NCI-H446 (cell line): ENCODE measurements around the gene HHIP.

ENCODE experiments used
- DNase-seq, 2 experiments: peaks; one replicate each; lab custom pipeline; 2025; lab: John Stamatoyannopoulos, UW

The HHIP gene

DNA sequence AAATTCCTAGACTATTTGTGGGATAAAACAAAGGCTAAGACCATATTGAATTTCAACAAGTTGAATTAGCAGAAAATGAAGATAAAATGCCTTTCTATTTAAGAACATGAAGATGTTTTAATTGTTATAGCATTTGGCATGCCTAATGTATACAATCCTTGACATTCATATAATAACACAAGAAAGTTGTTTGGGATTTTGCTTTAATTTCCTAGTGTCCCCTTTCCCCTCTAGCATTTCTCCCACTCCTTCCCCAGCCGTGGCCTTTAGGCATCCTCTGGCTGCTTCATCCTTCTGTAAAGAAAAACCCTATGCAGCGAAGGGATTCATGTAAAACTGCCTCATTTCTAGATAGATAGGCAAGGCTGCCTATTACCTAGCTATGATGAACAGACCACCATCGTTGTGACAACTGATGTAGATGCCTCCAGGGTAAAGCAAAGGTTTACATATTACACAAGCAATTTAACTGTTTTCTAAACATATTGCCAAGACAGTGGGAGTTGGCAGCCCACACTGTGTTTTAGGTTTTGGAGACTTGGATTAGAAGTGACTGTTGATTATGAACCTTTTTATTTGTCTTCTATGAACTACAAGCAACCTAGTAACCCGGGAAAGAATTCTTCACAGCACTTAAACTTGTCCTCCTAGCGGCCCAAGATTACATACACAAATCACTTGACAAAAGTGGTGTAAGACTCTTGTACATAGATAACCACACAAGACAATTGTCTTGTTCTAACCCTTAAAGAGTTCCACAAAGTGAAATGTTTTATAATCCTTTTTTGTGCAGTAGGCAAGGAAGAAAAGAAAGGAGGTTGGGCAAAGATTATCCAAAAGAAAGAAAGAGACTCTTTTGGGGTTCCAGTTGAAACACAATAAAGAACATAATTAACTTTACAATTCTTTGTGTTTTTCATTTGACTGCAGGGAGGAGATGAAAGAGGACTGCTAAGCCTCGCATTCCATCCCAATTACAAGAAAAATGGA, 59.9 kb downstream of the HHIP start:
- DNase-seq: no peak

DNA sequence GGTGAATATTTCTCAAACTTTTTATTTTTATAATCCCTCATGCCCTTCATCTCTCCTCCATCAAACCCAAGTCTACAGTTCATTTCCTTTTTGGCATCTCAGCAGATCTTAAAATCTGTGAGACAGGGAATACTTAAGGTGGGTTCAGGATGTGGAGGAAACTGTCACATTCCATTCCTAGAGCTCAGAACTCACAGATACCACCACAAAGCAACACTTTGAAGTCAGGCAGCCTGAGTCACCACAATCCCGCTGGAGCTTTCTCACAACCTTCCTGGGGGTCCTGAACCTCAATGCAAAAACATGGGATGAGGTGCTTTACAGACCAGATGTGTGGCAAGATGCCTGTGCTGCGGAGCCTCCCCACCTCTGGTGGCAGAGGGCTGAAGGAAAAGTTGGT, 63.2 kb downstream of the HHIP start:
- no peak for DNase-seq

- no peak for DNase-seq
Measured at GRCh38 chr4:144709793-144710525, 64.0 kb downstream of the HHIP start.

DNA sequence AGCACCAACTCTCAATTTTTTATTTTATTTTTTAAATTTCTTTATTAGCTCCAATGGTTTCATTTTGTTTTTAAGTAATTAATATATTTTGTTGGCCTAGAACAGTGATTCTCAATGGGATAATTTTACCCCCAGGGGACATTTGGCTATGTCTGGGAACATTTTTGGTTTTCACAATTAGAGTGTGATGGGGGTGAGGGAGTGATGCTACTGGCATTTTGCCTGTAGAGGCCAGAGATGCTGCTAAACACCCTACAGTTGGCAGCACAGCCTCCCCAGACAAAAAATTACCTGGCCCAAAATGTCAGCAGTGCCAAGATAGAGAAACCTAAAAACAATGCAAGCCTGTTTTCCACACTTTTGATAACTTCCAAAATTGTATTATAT, 64.6 kb downstream of the HHIP start:
- DNase-seq: no peak

GRCh38 chr4:144711700-144712456, 65.9 kb downstream of the HHIP start:
- DNase-seq: no peak

GRCh38 chr4:144712775-144713174, 66.8 kb downstream of the HHIP start:
- DNase-seq: no peak

DNA sequence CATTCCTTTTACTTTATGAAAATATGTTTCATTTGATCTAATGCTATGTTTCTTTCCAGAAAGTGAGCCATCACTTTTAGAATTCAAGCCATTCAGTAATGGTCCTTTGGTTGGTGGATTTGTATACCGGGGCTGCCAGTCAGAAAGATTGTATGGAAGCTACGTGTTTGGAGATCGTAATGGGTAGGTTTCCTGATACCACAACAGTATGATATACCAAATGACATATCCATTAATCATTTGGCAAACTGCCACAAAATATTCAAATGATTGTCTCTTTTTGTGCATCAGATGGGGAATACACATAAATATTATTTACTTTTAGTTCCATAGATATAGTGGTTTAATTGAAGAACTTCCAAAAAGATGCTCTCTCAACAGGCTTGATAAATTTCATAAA, 68.2 kb downstream of the HHIP start:
- no peak for DNase-seq

DNA sequence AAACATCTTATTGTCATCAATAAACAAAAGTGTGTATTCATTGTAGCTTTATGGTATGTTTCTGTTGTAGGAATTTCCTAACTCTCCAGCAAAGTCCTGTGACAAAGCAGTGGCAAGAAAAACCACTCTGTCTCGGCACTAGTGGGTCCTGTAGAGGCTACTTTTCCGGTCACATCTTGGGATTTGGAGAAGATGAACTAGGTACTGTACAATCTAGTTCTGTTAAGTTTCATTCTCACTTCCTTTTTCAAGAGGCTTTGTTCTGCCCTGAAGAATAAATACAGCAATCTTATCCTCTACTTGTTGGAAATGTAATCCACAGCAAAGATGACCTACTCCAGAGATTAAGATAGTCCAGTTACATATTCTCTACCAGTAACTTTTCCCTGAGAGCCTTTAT, 69.3 kb downstream of the HHIP start:
- no peak for DNase-seq

GRCh38 chr4:144716778-144717177, 70.8 kb downstream of the HHIP start:
- no peak for DNase-seq

DNA sequence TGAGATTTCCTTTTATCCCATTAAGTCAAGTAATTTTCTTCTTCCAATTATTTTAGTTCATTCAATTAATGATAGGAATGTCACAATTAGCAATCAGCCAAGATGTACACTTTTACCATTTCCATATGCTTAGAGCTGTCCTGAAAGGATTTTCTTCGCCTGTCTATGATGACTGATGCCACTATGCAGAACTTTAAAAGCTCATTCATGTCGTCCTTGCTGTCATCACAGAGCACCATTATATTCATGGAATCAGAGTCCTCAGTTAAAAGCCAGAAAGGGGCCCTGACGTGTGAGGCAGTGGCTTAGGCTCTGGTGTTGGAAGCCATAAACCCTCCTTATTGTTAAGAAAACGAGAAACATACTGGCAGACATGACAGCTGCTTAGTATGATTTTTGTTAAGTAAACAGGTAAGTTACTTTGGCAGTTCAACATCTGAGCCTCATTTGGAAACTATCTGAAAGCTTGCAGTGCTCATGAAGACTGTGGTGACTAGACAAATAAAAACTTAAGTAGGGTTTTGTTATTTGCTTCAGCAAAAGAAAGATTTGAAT, 73.1 kb downstream of the HHIP start:
- DNase-seq: no peak

GRCh38 chr4:144720491-144720890, 74.5 kb downstream of the HHIP start:
- no peak for DNase-seq

DNA sequence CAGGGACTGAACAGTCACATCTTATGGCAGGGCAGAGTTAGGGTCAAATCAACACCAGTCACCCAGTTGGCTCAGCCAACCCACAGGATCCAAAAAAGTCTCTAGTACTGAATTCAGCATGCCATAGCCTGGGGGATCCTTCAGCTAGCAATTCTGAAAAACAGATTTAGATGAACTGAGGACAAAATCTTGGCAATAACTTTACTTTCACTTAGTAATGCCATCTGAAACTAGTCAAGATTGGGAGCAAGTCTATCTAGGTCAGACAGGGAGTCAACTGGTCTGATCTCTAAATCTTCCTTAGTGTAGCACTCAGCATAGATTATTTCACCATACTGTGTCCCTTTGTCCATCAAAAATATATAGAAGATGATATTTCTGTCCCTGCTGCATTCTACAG, 76.0 kb downstream of the HHIP start:
- no peak for DNase-seq

DNA sequence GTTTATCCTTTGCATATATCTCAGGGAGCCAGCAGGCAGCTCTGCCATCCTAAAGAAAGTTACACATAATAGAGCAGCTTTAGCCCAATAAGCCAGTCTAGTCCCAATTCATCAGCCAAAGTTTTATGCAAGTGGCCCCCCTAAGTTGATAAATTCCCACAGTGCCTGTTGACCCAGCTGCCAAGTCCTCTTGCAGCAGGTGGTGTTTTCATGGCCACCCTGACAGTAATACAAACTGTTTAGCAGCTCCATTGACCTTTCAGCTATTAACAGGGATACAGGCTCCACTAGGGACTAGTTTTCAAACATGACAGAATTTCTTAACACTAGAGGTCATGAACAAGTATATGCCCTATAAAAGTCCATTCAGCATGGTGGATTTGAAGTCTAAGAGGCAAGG, 77.5 kb downstream of the HHIP start:
- no peak for DNase-seq

DNA sequence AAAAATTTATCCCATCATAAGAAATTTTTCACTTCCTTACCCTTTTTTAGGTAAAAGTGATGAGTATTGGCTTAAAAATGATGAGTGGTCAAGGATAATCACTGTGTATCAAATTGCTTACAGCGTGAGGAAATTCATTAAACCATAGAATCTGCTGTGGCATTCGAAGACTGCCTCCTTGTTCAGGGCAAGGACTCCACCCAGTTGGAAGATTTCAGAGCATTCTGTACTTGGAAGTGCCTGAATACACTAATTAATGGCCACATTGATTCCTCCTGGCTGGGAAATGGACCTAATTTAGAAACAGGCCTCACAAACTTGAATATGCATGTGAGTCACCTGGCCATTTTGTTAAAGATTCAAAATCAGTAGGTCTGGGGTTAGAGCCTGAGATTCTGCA, 83.2 kb downstream of the HHIP start:
- DNase-seq: no peak

GRCh38 chr4:144732584-144733428, 86.8 kb downstream of the HHIP start:
- DNase-seq: no peak

DNA sequence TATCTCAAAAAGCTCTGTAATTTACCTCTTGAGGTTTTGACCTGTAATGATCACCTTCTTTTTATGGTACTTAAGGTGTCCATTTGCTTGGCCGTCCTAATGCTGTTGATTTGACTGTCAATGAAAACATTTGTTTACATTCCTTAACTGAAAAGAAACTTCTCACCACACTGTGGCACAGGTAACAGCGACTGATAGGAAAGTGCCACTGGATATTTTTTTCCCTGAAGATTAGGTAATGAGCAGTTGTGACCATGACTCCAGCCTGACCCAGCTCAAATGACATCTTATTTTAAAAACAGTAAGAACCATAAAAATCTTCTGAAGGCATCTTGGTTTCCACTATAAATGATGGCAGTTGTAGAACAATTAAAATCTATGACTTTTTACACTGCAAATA, 87.6 kb downstream of the HHIP start:
- DNase-seq: no peak

GRCh38 chr4:144734522-144734921, 88.6 kb downstream of the HHIP start:
- DNase-seq: no peak

DNA sequence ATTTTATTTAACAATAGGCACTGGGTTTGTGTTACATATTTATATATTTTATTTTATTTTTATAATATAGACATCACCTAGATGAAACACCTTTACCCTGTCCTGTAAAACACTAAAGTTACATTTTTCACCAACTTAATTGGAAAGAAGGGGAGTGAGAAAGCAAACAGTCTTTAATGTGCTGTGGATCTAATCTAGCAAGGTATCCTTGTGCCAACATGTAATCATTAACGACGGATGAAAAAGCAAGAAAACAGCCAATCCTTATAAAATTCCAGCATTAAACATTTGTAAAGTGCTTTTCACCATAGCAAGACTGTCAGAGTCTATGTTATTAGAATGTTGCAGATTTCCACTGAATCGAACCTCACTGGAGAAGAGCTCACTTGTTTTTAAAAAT, 92.7 kb downstream of the HHIP start:
- DNase-seq: no peak

- no peak for DNase-seq
Measured at GRCh38 chr4:144739511-144740033, 93.6 kb downstream of the HHIP start.

- DNase-seq: no peak
Measured at GRCh38 chr4:144740316-144740715, 94.4 kb downstream of the HHIP start.
